Measurements from ENCODE around the gene CARD9.
A peak's percentile ranks its signal among the peaks of the same experiment; 100 is the strongest.
"Not testable (repeated sequence)": the region's sequence is repeated elsewhere in the genome, so short reads cannot be mapped to it uniquely, and the experiment has no call there.

CARD9 gene

DNA sequence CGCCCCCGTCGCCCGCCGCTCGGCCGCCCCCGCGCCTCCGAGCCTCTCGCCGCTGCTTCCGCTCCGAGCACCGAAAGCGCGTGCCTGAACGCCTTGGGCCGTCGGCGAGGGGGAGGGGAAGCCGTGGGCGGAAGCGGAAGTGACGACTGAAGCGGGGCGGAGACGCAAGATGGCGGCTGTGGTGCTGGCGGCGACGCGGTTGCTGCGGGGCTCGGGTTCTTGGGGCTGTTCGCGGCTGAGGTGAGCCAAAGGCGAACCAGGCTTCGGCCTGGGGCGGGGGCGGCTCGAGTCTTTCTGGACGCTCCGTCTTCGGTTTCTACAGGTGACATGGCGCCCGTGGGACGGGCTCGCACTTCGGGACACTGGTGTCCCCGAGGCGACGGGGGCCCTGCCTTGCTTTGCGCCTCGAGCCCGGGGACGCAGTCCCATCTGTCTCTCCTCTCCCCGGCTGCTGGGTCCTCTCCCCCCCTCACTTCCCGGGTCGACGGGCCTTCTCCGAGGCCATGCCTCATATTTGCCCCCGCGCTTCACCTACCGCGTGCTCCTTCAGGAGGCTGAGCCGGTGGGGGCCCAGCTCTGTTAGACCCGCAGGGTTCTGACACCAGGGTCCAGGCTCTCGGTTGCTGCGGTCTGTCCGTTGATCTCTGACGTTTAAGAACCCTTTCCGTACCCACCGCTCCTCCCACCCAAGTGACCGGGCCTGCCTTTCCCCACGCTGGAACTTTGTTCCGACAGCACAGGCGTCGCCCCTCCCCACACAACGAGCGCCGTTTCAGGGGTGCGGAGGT, 37.2 kb upstream of the CARD9 start, which contains the start of the genes ENTR1 and PMPCA:
Gene ENTR1 (minus strand): TSS at position 115 of the 788 bp plus-strand sequence. CDS start 217 bp downstream, outside the sequence.
Gene PMPCA (plus strand): TSS at position 159 of the 788 bp plus-strand sequence. CDS start 11 bp downstream, at position 170.
- TF ChIP-seq, protein P1, sequence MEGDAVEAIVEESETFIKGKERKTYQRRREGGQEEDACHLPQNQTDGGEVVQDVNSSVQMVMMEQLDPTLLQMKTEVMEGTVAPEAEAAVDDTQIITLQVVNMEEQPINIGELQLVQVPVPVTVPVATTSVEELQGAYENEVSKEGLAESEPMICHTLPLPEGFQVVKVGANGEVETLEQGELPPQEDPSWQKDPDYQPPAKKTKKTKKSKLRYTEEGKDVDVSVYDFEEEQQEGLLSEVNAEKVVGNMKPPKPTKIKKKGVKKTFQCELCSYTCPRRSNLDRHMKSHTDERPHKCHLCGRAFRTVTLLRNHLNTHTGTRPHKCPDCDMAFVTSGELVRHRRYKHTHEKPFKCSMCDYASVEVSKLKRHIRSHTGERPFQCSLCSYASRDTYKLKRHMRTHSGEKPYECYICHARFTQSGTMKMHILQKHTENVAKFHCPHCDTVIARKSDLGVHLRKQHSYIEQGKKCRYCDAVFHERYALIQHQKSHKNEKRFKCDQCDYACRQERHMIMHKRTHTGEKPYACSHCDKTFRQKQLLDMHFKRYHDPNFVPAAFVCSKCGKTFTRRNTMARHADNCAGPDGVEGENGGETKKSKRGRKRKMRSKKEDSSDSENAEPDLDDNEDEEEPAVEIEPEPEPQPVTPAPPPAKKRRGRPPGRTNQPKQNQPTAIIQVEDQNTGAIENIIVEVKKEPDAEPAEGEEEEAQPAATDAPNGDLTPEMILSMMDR (IDR thresholded peaks at IDR 0.05; ENCODE audit: low read depth, low read length, poor library complexity, severe bottlenecking): no peak
- no peak for TF ChIP-seq EZH2phosphoT487 (IDR thresholded peaks at IDR 0.05; ENCODE audit: borderline replicate concordance, low read length)
- peak within 1 kb of the TSS; percentile 63 for H3K27ac ChIP-seq (ENCODE audit: low read depth, low read length)
- H3F3A ChIP-seq (ENCODE audit: control insufficient read depth, insufficient read depth): no peaks in the 10 kb centered on the region
- no peaks in the 10 kb centered on the region for H3K9me2 ChIP-seq (replicated peaks; ENCODE audit: control insufficient read depth, low read length)
- peaks cover 73% of the 10 kb centered on the region for H3K79me2 ChIP-seq (ENCODE audit: control insufficient read depth, low read length)
- H4K20me1 ChIP-seq (ENCODE audit: control insufficient read depth, insufficient read depth, low read depth, low read length): peaks cover 16% of the 10 kb centered on the region; the same call in 1 of the 2 replicates
- peak within 1 kb of the TSS; percentile 90 for H3K4me3 ChIP-seq (ENCODE audit: low read length)
- no peaks in the 10 kb centered on the region for H3K9me3 ChIP-seq (ENCODE audit: control insufficient read depth, insufficient read depth, low read length)
- peaks cover 36% of the 10 kb centered on the region for H3K4me1 ChIP-seq (ENCODE audit: control insufficient read depth, low read length)
- H3K27me3 ChIP-seq (ENCODE audit: control insufficient read depth, low read length): no peaks in the 10 kb centered on the region
- peaks cover 80% of the 10 kb centered on the region for H3K36me3 ChIP-seq (ENCODE audit: control insufficient read depth, low read length)
- H3K4me2 ChIP-seq (ENCODE audit: low read length): peak within 1 kb of the TSS; percentile 100

DNA sequence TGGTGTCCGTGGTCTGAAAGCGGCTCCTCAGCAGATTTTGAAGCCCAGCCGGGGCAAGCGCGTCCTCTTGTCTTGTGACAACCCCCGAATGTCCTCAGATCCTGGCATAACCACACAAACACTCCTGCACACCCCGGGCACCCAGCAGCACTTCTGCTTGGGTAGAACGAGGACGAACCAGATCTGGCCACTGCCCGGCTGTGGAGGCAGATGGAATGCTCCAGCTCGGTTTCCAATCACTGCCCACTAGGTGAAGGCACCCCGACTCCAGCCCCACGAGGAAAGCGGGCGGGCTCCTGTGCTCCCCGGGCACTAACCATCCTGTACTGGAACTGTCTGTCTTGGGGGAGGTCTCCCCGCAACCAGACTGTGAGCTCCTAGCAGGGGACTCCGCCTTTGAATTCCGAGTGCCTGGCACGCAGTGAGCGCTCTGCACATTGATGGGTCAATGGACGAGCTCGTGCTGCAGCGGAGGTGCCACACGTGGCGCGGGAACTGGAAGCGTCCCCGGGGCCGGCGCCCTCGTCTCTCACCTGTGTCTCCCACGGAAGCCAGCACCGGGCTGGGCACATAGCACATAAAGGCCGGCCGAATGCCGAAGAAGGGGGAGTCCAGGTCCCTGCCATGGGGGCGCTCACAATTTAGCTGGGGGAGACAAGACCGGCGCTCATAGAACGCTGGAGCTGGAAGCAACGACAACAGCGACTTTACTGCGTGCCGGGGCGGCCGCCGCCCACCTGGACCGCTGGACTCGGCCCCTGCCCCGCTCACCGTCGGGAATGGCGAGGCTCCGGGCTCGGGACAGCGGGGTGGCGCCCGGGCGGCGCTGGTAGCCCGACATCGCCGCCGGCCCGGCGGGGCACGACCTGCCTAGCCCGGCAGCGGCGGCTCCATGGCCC, 36.3 kb upstream of the CARD9 start:
- H3K79me2 ChIP-seq (ENCODE audit: control insufficient read depth, low read length): peaks cover 73% of the 10 kb centered on the region
- TF ChIP-seq, protein P1 (IDR thresholded peaks at IDR 0.05; ENCODE audit: low read depth, low read length, poor library complexity, severe bottlenecking): no peak
- TF ChIP-seq EZH2phosphoT487 (IDR thresholded peaks at IDR 0.05; ENCODE audit: borderline replicate concordance, low read length): no peak
- H3K27me3 ChIP-seq (ENCODE audit: control insufficient read depth, low read length): no peaks in the 10 kb centered on the region
- H3K4me2 ChIP-seq (ENCODE audit: low read length): peak overlapping the region; percentile 100
- peak overlapping the region; percentile 63 for H3K27ac ChIP-seq (ENCODE audit: low read depth, low read length)
- no peaks in the 10 kb centered on the region for H3F3A ChIP-seq (ENCODE audit: control insufficient read depth, insufficient read depth)
- H3K36me3 ChIP-seq (ENCODE audit: control insufficient read depth, low read length): peaks cover 81% of the 10 kb centered on the region
- H3K9me3 ChIP-seq (ENCODE audit: control insufficient read depth, insufficient read depth, low read length): no peaks in the 10 kb centered on the region
- peaks cover 37% of the 10 kb centered on the region for H3K4me1 ChIP-seq (ENCODE audit: control insufficient read depth, low read length)
- H3K4me3 ChIP-seq (ENCODE audit: low read length): peak overlapping the region; percentile 90
- no peaks in the 10 kb centered on the region for H3K9me2 ChIP-seq (replicated peaks; ENCODE audit: control insufficient read depth, low read length)
- peaks cover 16% of the 10 kb centered on the region; the same call in 1 of the 2 replicates for H4K20me1 ChIP-seq (ENCODE audit: control insufficient read depth, insufficient read depth, low read depth, low read length)

DNA sequence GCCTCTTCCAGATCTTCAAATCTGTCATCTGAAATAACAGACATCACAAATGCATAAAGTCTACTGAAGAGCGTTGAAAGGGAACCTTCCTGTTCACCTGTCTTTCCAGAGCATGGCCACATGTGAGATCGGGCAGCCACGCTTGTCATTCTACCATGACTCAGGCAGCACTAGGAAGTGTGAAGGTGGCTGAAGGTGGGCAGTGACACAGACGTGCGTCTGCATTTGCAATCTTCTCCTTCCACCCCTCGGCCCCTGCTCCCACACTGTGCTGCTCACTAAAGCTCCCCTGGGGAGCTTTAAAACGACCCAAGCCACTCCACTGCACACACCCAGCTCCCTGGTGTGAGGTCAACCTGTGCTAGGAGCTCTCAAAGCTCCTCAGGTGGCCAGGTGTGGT, 34.4 kb upstream of the CARD9 start:
- H3F3A ChIP-seq (ENCODE audit: control insufficient read depth, insufficient read depth): no peaks in the 10 kb centered on the region
- H3K4me2 ChIP-seq (ENCODE audit: low read length): peak overlapping the region; percentile 100; the same call in 1 of the 2 replicates
- no peaks in the 10 kb centered on the region for H3K9me3 ChIP-seq (ENCODE audit: control insufficient read depth, insufficient read depth, low read length)
- peaks cover 14% of the 10 kb centered on the region for H4K20me1 ChIP-seq (ENCODE audit: control insufficient read depth, insufficient read depth, low read depth, low read length)
- H3K36me3 ChIP-seq (ENCODE audit: control insufficient read depth, low read length): peaks cover 78% of the 10 kb centered on the region
- H3K4me3 ChIP-seq (ENCODE audit: low read length): no peak overlapping the region
- no peak overlapping the region for H3K27ac ChIP-seq (ENCODE audit: low read depth, low read length)
- peaks cover 40% of the 10 kb centered on the region for H3K4me1 ChIP-seq (ENCODE audit: control insufficient read depth, low read length)
- no peak for TF ChIP-seq EZH2phosphoT487 (IDR thresholded peaks at IDR 0.05; ENCODE audit: borderline replicate concordance, low read length)
- TF ChIP-seq, protein P1 (IDR thresholded peaks at IDR 0.05; ENCODE audit: low read depth, low read length, poor library complexity, severe bottlenecking): no peak
- peaks cover 57% of the 10 kb centered on the region for H3K79me2 ChIP-seq (ENCODE audit: control insufficient read depth, low read length)
- no peaks in the 10 kb centered on the region for H3K9me2 ChIP-seq (replicated peaks; ENCODE audit: control insufficient read depth, low read length)
- H3K27me3 ChIP-seq (ENCODE audit: control insufficient read depth, low read length): no peaks in the 10 kb centered on the region

DNA sequence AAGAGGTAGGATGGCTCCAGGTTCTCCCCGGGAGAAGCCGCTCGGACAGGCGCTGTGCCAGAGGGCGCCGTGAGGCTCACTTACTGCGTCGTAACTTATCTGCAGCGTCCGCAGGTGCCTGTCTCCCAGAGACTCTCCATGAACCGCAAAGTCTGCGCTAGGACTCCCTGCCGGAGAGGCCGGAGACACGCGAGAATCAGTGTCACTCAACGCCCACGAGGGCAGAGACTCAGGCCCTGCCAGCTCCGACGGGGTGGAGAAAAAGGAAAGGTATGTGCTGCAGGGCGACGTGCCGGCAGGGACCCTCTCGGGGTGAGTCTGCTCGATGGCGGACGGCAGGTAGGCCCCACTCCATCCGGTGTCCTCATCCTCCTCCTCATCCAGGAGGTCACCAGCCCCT, 33.6 kb upstream of the CARD9 start:
- not testable (repeated sequence) for H3K4me3 ChIP-seq (ENCODE audit: low read length); H3K9me3 ChIP-seq (ENCODE audit: control insufficient read depth, insufficient read depth, low read length); H3K27ac ChIP-seq (ENCODE audit: low read depth, low read length); H3K4me2 ChIP-seq (ENCODE audit: low read length); H3K27me3 ChIP-seq (ENCODE audit: control insufficient read depth, low read length); H3F3A ChIP-seq (ENCODE audit: control insufficient read depth, insufficient read depth); H3K9me2 ChIP-seq (replicated peaks; ENCODE audit: control insufficient read depth, low read length)
- Histone ChIP-seq H3K36me3 (ENCODE audit: control insufficient read depth, low read length) (peaks cover 76% of the 10 kb centered on the region), H3K79me2 (ENCODE audit: control insufficient read depth, low read length) (peaks cover 49% of the 10 kb centered on the region), H3K4me1 (ENCODE audit: control insufficient read depth, low read length) (peaks cover 34% of the 10 kb centered on the region), H4K20me1 (ENCODE audit: control insufficient read depth, insufficient read depth, low read depth, low read length) (peaks cover 11% of the 10 kb centered on the region)

DNA sequence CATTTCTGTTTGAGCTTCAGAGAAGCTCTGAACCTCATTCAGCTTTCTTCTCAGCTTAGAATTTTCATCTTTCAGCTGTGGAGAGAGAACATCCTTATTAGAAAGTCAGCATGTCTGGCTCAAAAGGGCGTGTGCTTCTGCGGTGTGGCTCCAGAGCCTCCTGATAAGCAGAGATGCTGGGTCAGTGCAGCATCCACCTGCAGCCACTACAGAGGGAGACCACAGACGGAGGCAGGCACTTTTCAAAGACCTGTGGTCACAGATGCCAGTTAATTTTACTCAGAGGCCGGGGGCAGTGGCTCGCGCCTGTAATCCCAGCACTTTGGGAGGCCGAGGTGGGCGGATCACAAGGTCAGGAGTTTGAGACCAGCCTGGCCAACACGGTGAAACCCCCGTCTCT, 32.4 kb upstream of the CARD9 start:
- Histone ChIP-seq H3K36me3 (ENCODE audit: control insufficient read depth, low read length) (peaks cover 78% of the 10 kb centered on the region), H3K4me1 (ENCODE audit: control insufficient read depth, low read length) (peaks cover 24% of the 10 kb centered on the region), H3K79me2 (ENCODE audit: control insufficient read depth, low read length) (peaks cover 37% of the 10 kb centered on the region)
- not testable (repeated sequence) for H3K9me2 ChIP-seq (replicated peaks; ENCODE audit: control insufficient read depth, low read length); H3K27ac ChIP-seq (ENCODE audit: low read depth, low read length); H3K27me3 ChIP-seq (ENCODE audit: control insufficient read depth, low read length); H3K4me3 ChIP-seq (ENCODE audit: low read length); H3K4me2 ChIP-seq (ENCODE audit: low read length); H3F3A ChIP-seq (ENCODE audit: control insufficient read depth, insufficient read depth); H4K20me1 ChIP-seq (ENCODE audit: control insufficient read depth, insufficient read depth, low read depth, low read length); H3K9me3 ChIP-seq (ENCODE audit: control insufficient read depth, insufficient read depth, low read length)

All from DOHH2 (cell line).